Measurements from ENCODE around the gene TTC9B.
"Not testable (repeated sequence)": the region's sequence is repeated elsewhere in the genome, so short reads cannot be mapped to it uniquely, and the experiment has no call there.

The TTC9B gene

GRCh38 chr19:40214936-40215335 is 3.2 kb downstream of the TTC9B start:
- no peak for DNase-seq (ENCODE audit: low spot score)

DNA sequence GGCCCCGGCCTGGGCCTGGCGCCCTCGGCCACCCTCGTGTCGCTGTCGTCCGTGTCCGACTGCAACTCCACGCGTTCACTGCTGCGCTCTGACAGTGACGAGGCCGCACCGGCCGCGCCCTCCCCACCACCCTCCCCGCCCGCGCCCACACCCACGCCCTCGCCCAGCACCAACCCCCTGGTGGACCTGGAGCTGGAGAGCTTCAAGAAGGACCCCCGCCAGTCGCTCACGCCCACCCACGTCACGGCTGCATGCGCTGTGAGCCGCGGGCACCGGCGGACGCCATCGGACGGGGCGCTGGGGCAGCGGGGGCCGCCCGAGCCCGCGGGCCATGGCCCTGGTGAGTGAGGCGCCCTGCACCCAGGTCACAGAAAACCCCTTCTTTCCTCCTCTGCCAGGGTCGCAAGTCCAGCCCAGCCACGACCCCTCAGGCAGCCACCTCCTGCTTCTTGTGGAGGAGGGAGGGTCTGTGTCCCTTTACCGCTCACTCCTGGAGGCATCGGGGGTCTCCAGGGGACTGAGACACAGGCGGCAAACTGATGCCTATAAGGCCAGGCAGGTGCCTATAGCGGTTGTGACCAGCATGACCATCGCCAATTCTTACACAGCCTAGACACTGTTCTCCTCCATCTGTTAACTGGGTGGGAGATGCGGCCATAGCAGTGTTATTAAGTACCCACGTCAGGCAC is 4.2 kb downstream of the TTC9B start:
- no peak for DNase-seq (ENCODE audit: low spot score)

- no peak for DNase-seq (ENCODE audit: low spot score)
These were observed 4.8 kb downstream of the TTC9B start for GRCh38 chr19:40213251-40213829.

DNA sequence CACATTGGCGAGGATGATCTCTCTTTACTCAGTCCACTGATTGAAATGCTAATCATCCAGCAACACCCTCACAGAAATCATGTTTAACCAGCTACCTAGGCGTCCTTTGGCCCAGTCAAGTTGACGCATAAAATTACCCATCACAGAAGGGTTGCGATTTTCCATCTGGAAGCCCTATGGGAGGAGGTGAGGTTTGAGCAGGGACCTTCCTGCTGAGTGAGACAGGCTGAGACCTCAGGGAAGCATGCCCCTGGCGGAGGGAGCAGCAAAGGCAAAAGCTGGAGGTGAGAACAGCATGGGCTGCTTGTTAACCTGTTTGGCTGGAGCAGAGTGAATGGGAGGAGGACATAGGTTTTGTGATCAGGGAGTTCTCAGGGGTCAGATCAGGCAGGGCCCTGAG is 7.3 kb downstream of the TTC9B start:
- no peak for DNase-seq (ENCODE audit: low spot score)

- no peak for DNase-seq (ENCODE audit: low spot score)
These were observed 9.6 kb downstream of the TTC9B start for GRCh38 chr19:40208602-40209001.

- DNase-seq (ENCODE audit: low spot score): no peak
These were observed 12.4 kb downstream of the TTC9B start for GRCh38 chr19:40205760-40206159.

DNA sequence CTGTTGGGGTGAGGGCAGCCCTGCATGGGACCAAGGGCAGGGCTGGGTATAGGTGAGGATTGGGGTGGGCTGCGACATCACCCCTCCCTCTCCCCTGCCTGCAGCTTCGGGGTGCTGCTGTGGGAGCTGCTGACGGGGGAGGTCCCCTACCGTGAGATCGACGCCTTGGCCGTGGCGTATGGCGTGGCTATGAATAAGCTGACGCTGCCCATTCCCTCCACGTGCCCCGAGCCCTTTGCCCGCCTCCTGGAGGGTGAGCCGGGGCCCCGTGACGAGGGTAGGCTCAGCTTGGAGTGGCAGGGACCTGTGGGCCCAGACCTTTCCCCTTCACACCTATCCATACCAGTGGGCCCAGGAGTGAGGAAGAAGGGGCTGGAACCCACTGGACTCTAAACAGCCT is 13.8 kb downstream of the TTC9B start:
- DNase-seq (ENCODE audit: low spot score): no peak

GRCh38 chr19:40200341-40201099 is 17.7 kb downstream of the TTC9B start:
- no peak for DNase-seq (ENCODE audit: low spot score)

- no peak for DNase-seq (ENCODE audit: low spot score)
These were observed 19.8 kb downstream of the TTC9B start for GRCh38 chr19:40198272-40198990.

GRCh38 chr19:40193587-40193849 is 24.7 kb downstream of the TTC9B start:
- DNase-seq (ENCODE audit: low spot score): no peak

GRCh38 chr19:40192758-40193586 is 25.2 kb downstream of the TTC9B start:
- no peak for DNase-seq (ENCODE audit: low spot score)

DNA sequence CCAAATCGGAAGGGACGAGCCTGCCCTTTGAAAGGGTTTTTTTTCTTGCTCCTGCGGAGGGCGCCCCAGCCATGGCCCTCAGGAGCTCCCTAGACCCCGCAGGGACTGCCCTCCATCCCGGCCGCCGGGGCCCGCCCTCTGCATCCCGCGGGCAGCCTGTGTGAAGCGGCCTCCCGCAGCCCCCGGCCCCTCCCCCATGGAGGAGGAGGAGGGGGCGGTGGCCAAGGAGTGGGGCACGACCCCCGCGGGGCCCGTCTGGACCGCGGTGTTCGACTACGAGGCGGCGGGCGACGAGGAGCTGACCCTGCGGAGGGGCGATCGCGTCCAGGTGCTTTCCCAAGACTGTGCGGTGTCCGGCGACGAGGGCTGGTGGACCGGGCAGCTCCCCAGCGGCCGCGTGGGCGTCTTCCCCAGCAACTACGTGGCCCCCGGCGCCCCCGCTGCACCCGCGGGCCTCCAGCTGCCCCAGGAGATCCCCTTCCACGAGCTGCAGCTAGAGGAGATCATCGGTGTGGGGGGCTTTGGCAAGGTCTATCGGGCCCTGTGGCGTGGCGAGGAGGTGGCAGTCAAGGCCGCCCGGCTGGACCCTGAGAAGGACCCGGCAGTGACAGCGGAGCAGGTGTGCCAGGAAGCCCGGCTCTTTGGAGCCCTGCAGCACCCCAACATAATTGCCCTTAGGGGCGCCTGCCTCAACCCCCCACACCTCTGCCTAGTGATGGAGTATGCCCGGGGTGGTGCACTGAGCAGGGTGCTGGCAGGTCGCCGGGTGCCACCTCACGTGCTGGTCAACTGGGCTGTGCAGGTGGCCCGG is 26.1 kb downstream of the TTC9B start:
- DNase-seq (ENCODE audit: low spot score): peak; percentile 83

- DNase-seq (ENCODE audit: low spot score): peak; percentile 90
These were observed 27.0 kb downstream of the TTC9B start, which contains the start of gene MAP3K10 for GRCh38 chr19:40190891-40191835. TSS of gene MAP3K10 (plus strand) at chr19:40191426. CDS start at chr19:40192032, 606 bp downstream.

- DNase-seq (ENCODE audit: low spot score): no peak
These were observed 33.9 kb downstream of the TTC9B start for GRCh38 chr19:40184273-40184672.

GRCh38 chr19:40178756-40179155 is 39.4 kb downstream of the TTC9B start:
- no peak for DNase-seq (ENCODE audit: low spot score)

DNA sequence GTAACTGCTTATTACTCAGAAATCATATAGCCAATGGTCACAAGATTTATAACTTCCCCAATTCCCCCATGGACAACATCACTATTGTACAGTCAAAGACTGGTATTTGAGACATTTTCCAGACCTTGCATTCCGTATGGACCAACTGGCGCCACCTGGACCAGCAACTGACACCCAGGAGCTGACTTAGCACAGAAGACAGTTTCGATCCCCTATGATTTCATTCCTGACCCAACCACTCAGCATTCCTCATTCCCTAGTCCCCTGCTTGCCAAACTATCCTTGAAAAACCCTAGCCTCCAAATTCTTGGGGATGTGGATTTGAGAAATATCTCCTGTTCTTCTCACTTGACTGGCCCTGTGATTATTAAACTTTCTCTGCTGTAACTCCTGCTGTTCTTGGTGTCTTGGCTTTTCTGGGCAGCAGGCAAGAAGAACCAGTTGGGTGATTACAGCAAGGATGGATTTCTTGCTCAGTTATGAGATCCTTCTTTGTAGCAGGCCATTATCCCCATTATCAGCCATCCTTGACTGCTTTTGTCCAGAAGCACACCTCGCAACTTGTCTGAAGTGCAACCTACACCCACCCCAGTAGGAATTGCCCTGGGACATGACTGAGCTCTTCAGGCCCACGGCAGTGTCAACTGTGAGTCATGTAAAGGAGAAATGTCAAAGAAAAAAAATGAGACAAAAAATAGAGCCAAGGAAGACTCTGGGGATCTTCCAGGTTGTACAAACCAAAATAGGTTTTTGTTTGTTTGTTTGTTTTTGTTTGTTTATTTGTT is 40.7 kb downstream of the TTC9B start:
- no peak for DNase-seq (ENCODE audit: low spot score)

- no peak for DNase-seq (ENCODE audit: low spot score)
These were observed 42.4 kb downstream of the TTC9B start for GRCh38 chr19:40175820-40176219.

DNA sequence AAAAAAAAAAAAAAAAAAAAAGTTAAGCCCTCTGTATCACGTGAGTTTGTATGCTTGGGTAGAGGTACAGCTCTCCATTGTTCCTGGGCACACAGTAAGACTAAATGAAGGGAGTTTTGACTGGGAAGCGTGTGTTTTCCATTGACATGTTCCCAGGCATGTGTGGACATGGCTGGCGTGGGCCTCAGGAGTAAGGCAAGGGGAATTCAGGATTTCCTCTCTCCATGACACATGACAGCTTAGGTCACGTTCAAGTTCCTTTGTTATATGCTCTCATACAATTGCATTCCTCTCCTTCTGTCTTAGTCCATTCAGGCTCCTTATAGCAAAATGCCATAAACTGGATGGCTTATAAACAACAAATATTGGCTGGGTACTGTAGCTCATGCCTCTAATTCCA is 44.1 kb downstream of the TTC9B start:
- DNase-seq (ENCODE audit: low spot score): no peak

GRCh38 chr19:40171293-40171692 is 46.9 kb downstream of the TTC9B start:
- DNase-seq (ENCODE audit: low spot score): not testable (repeated sequence)
